Stimulated activated CD8-positive, alpha-beta memory T cell treated with anti-CD3 and anti-CD28 coated beads, Interleukin-15, amount 100 ng/mL, for 4 hours (primary cell): ENCODE measurements around the gene GFOD1.
"Not testable (repeated sequence)": the region's sequence is repeated elsewhere in the genome, so short reads cannot be mapped to it uniquely, and the experiment has no call there.

ENCODE experiments used
- DNase-seq, 2 donors: peaks; one replicate each; pipeline ENCODE4 v3.0.0-alpha.2; 2020; ENCODE audit warnings: low read depth in 2 of 2

GFOD1 gene

GRCh38 chr6:13354331-13355042 lies 132.9 kb downstream of the GFOD1 start:
- DNase-seq, result no peak

- no peak for DNase-seq
These were observed 135.2 kb downstream of the GFOD1 start for GRCh38 chr6:13352165-13352564.

- DNase-seq, result no peak
These were observed 136.1 kb downstream of the GFOD1 start for GRCh38 chr6:13351271-13351670.

- no peak for DNase-seq
These were observed 137.4 kb downstream of the GFOD1 start for GRCh38 chr6:13349811-13350506.

- no peak for DNase-seq
These were observed 138.9 kb downstream of the GFOD1 start for GRCh38 chr6:13348334-13349113.

GRCh38 chr6:13346245-13346644 lies 141.2 kb downstream of the GFOD1 start:
- no peak for DNase-seq

- no peak for DNase-seq
These were observed 144.9 kb downstream of the GFOD1 start for GRCh38 chr6:13342414-13343019.

GRCh38 chr6:13339863-13340630 lies 147.4 kb downstream of the GFOD1 start:
- DNase-seq, result no peak

GRCh38 chr6:13338038-13338437 lies 149.4 kb downstream of the GFOD1 start:
- DNase-seq, result no peak

GRCh38 chr6:13336553-13336952 lies 150.8 kb downstream of the GFOD1 start:
- peak; percentile 25 to 65 for DNase-seq

GRCh38 chr6:13334953-13335352 lies 152.4 kb downstream of the GFOD1 start:
- DNase-seq, result no peak

GRCh38 chr6:13332349-13332706 lies 155.1 kb downstream of the GFOD1 start:
- no peak for DNase-seq

- no peak for DNase-seq
These were observed 155.7 kb downstream of the GFOD1 start for GRCh38 chr6:13331516-13332348.

- DNase-seq, result no peak
These were observed 158.6 kb downstream of the GFOD1 start for GRCh38 chr6:13328875-13329183.

- DNase-seq, result peak; percentile 84 to 89
These were observed 159.1 kb downstream of the GFOD1 start, which contains the start of gene TBC1D7 for GRCh38 chr6:13328076-13328874. Gene TBC1D7, minus strand, starts transcription at chr6:13328537. Its CDS starts 1,639 bp downstream, at chr6:13326898.

GRCh38 chr6:13327691-13328075 lies 159.7 kb downstream of the GFOD1 start:
- no peak for DNase-seq

- DNase-seq, result not testable (repeated sequence)
These were observed 161.3 kb downstream of the GFOD1 start for GRCh38 chr6:13326031-13326586.

GRCh38 chr6:13319891-13320564 lies 167.4 kb downstream of the GFOD1 start:
- DNase-seq, result no peak

GRCh38 chr6:13318821-13319220 lies 168.6 kb downstream of the GFOD1 start:
- no peak for DNase-seq
